ENCODE results near the gene NCK2.

DNA sequence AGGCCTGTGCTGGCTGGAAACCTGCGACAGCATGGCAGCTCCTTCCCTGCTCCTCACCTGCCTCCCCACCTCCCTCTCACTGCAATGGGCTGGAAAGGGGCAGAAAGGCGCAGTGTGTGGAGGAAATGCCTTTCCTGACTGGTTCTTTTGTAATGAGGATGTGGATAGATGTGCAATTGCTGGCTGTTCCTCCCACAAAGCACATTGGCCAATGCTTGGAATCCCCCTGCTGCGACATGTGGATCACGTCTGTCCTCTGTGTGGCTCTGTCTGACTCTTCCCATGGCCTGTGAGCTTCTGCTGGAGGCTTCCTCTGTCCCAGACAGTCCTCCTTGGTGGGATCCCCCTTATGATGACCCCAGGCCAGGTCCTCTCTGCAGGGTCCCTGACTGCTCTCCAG, 172.5 kb downstream of the NCK2 start:
- TF ChIP-seq, protein P1, sequence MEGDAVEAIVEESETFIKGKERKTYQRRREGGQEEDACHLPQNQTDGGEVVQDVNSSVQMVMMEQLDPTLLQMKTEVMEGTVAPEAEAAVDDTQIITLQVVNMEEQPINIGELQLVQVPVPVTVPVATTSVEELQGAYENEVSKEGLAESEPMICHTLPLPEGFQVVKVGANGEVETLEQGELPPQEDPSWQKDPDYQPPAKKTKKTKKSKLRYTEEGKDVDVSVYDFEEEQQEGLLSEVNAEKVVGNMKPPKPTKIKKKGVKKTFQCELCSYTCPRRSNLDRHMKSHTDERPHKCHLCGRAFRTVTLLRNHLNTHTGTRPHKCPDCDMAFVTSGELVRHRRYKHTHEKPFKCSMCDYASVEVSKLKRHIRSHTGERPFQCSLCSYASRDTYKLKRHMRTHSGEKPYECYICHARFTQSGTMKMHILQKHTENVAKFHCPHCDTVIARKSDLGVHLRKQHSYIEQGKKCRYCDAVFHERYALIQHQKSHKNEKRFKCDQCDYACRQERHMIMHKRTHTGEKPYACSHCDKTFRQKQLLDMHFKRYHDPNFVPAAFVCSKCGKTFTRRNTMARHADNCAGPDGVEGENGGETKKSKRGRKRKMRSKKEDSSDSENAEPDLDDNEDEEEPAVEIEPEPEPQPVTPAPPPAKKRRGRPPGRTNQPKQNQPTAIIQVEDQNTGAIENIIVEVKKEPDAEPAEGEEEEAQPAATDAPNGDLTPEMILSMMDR (IDR thresholded peaks at IDR 0.05), result no peak
- TF ChIP-seq POLR2A (IDR thresholded peaks at IDR 0.05), result no peak

Measured in thyroid gland (tissue), 4 donors.